ENCODE results near the gene CA10.

The CA10 gene

GRCh38 chr17:51769231-51769630, 389.3 kb downstream of the CA10 start:
- TF ChIP-seq TAF1 (IDR thresholded peaks at IDR 0.05; ENCODE audit: borderline replicate concordance, insufficient read depth, low read length) (no peak), FOXP2 (optimal IDR thresholded peaks at IDR 0.05; ENCODE audit: borderline replicate concordance, extremely low read depth, extremely low read length, insufficient read depth) (no peak), SIN3A (IDR thresholded peaks at IDR 0.05; ENCODE audit: borderline replicate concordance, insufficient read depth, low read length) (no peak), POLR2AphosphoS5 (IDR thresholded peaks at IDR 0.05; ENCODE audit: low read depth, low read length) (no peak)
- TF ChIP-seq, protein P1, sequence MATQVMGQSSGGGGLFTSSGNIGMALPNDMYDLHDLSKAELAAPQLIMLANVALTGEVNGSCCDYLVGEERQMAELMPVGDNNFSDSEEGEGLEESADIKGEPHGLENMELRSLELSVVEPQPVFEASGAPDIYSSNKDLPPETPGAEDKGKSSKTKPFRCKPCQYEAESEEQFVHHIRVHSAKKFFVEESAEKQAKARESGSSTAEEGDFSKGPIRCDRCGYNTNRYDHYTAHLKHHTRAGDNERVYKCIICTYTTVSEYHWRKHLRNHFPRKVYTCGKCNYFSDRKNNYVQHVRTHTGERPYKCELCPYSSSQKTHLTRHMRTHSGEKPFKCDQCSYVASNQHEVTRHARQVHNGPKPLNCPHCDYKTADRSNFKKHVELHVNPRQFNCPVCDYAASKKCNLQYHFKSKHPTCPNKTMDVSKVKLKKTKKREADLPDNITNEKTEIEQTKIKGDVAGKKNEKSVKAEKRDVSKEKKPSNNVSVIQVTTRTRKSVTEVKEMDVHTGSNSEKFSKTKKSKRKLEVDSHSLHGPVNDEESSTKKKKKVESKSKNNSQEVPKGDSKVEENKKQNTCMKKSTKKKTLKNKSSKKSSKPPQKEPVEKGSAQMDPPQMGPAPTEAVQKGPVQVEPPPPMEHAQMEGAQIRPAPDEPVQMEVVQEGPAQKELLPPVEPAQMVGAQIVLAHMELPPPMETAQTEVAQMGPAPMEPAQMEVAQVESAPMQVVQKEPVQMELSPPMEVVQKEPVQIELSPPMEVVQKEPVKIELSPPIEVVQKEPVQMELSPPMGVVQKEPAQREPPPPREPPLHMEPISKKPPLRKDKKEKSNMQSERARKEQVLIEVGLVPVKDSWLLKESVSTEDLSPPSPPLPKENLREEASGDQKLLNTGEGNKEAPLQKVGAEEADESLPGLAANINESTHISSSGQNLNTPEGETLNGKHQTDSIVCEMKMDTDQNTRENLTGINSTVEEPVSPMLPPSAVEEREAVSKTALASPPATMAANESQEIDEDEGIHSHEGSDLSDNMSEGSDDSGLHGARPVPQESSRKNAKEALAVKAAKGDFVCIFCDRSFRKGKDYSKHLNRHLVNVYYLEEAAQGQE (IDR thresholded peaks at IDR 0.05; ENCODE audit: insufficient read depth in 1 of 2, low read depth in 2 of 2, low read length in 2 of 2) = no peak

- TF ChIP-seq POLR2AphosphoS5 (IDR thresholded peaks at IDR 0.05; ENCODE audit: low read depth, low read length) (no peak), TAF1 (IDR thresholded peaks at IDR 0.05; ENCODE audit: borderline replicate concordance, insufficient read depth, low read length) (no peak), SIN3A (IDR thresholded peaks at IDR 0.05; ENCODE audit: borderline replicate concordance, insufficient read depth, low read length) (no peak), FOXP2 (optimal IDR thresholded peaks at IDR 0.05; ENCODE audit: borderline replicate concordance, extremely low read depth, extremely low read length, insufficient read depth) (no peak)
- TF ChIP-seq, protein P1 (IDR thresholded peaks at IDR 0.05; ENCODE audit: insufficient read depth in 1 of 2, low read depth in 2 of 2, low read length in 2 of 2) = no peak
Observed at GRCh38 chr17:51768706-51769105, 389.8 kb downstream of the CA10 start.

DNA sequence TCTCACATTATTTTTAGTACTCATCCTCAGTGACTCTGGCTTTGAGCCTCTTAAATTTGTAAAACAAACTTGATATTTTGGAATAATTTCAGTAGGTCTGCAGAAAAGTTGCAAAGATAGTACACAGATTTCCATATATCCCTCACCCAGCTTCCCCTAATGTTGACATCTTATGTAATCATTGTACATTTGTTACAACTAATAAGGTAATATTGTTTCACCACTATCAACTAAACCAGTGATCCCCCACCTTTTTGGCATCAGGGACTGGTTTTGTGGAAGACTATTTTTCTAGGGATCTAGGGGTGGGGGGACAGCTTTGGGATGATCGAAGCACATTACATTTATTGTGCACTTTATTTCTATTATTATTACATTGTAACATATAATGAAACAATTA, 391.2 kb downstream of the CA10 start:
- TF ChIP-seq SIN3A (IDR thresholded peaks at IDR 0.05; ENCODE audit: borderline replicate concordance, insufficient read depth, low read length) = no peak
- no peak for TF ChIP-seq TAF1 (IDR thresholded peaks at IDR 0.05; ENCODE audit: borderline replicate concordance, insufficient read depth, low read length)
- TF ChIP-seq, protein P1 (IDR thresholded peaks at IDR 0.05; ENCODE audit: insufficient read depth in 1 of 2, low read depth in 2 of 2, low read length in 2 of 2) = no peak
- TF ChIP-seq POLR2AphosphoS5 (IDR thresholded peaks at IDR 0.05; ENCODE audit: low read depth, low read length) = no peak
- no peak for TF ChIP-seq FOXP2 (optimal IDR thresholded peaks at IDR 0.05; ENCODE audit: borderline replicate concordance, extremely low read depth, extremely low read length, insufficient read depth)

DNA sequence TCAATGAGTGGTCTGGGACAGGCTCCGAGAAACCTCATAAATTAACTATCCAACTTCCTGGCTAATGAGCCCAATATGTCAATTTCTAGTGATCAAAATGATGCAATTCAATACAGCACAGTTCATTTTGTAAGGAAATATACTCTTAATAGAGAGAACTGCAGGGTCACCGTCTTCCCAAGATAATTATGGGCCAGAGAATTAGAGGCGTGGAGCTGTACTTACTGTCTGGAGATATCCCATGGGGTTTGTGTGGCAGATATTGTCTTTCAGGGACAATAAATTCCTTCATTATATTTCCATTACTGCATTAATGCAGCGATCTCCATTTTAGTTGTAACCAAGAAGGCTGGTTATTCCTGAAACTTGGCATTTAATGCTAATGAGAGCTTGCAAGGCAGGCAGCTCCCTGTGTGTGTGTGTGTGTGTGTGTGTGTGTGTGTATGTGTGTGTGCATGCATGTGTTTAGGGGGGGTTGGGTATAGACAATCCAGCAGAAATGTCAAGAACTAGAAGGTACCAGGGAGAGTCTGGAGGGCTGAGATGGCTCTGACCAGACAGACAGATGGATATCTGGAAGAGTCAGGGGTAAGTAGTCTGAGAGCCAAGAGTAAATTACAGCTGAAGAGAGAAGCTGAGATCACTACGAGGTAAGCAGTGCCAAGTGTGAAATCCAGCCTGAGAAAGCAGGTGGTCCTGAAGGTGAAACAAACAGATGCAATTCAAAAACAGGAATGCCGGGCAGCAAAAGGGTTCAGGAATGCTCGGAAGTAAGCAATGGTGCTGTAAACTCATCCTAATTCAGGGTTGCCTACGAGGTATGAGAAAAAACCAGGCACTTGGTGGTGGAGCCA, 393.0 kb downstream of the CA10 start:
- TF ChIP-seq SIN3A (IDR thresholded peaks at IDR 0.05; ENCODE audit: borderline replicate concordance, insufficient read depth, low read length) (no peak), FOXP2 (optimal IDR thresholded peaks at IDR 0.05; ENCODE audit: borderline replicate concordance, extremely low read depth, extremely low read length, insufficient read depth) (no peak), TAF1 (IDR thresholded peaks at IDR 0.05; ENCODE audit: borderline replicate concordance, insufficient read depth, low read length) (no peak), POLR2AphosphoS5 (IDR thresholded peaks at IDR 0.05; ENCODE audit: low read depth, low read length) (no peak)
- TF ChIP-seq, protein P1 (IDR thresholded peaks at IDR 0.05; ENCODE audit: insufficient read depth in 1 of 2, low read depth in 2 of 2, low read length in 2 of 2) = no peak

Data from PFSK-1 (cell line).